HG03442 (cell line): ENCODE data around the gene AHSA1.
"Not testable (repeated sequence)": the region's sequence is repeated elsewhere in the genome, so short reads cannot be mapped to it uniquely, and the experiment has no call there.

ENCODE experiments used
- ATAC-seq: cut with Tn5 transposase; IDR thresholded peaks from one replicate; pipeline ENCODE4 v1.9.1; 2021; ENCODE audit warnings: mild to moderate bottlenecking, moderate library complexity; ENCODE audit not compliant: unreplicated experiment

The AHSA1 gene

GRCh38 chr14:77457522-77458248 is at the start of gene AHSA1, which contains the start of gene VIPAS39:
TSS of gene AHSA1 (plus strand) at chr14:77458093. CDS start at chr14:77458190, 97 bp downstream.
TSS of gene VIPAS39 (minus strand) at chr14:77457601. CDS start at chr14:77454102, 3,499 bp downstream.
- ATAC-seq, result peak; percentile 88

- no peak for ATAC-seq
Observed at GRCh38 chr14:77409131-77409533, 48.8 kb upstream of the AHSA1 start.

- ATAC-seq, result not testable (repeated sequence)
Observed at GRCh38 chr14:77415403-77416030, 42.4 kb upstream of the AHSA1 start.

GRCh38 chr14:77416098-77416497 is 41.8 kb upstream of the AHSA1 start:
- not testable (repeated sequence) for ATAC-seq

- no peak for ATAC-seq
Observed at GRCh38 chr14:77416836-77417235, 41.1 kb upstream of the AHSA1 start.

GRCh38 chr14:77421201-77421600 is 36.7 kb upstream of the AHSA1 start:
- ATAC-seq, result no peak

GRCh38 chr14:77423423-77423822 is 34.5 kb upstream of the AHSA1 start, which contains the start of gene NOXRED1:
TSS of gene NOXRED1 (minus strand) at chr14:77423523. CDS start at chr14:77422889, 634 bp downstream.
- no peak for ATAC-seq

- no peak for ATAC-seq
Observed at GRCh38 chr14:77424862-77425261, 33.0 kb upstream of the AHSA1 start.

- no peak for ATAC-seq
Observed at GRCh38 chr14:77426396-77426795, 31.5 kb upstream of the AHSA1 start.

- no peak for ATAC-seq
Observed at GRCh38 chr14:77436042-77436441, 21.9 kb upstream of the AHSA1 start.

GRCh38 chr14:77438596-77438995 is 19.3 kb upstream of the AHSA1 start:
- ATAC-seq, result no peak

GRCh38 chr14:77439861-77440260 is 18.0 kb upstream of the AHSA1 start:
- no peak for ATAC-seq

- no peak for ATAC-seq
Observed at GRCh38 chr14:77442196-77442595, 15.7 kb upstream of the AHSA1 start.

GRCh38 chr14:77455966-77456640 is 1.8 kb upstream of the AHSA1 start:
- no peak for ATAC-seq

- ATAC-seq, result no peak
Observed at GRCh38 chr14:77457115-77457521, 775 bp upstream of the AHSA1 start.

GRCh38 chr14:77458249-77458950 is 507 bp downstream of the AHSA1 start:
- ATAC-seq, result peak; percentile 12

GRCh38 chr14:77459072-77459723 is 1.3 kb downstream of the AHSA1 start:
- no peak for ATAC-seq

GRCh38 chr14:77467801-77468200 is 9.9 kb downstream of the AHSA1 start:
- no peak for ATAC-seq

- ATAC-seq, result no peak
Observed at GRCh38 chr14:77469067-77469505, 11.2 kb downstream of the AHSA1 start.

- no peak for ATAC-seq
Observed at GRCh38 chr14:77469539-77469938, 11.6 kb downstream of the AHSA1 start.
